GM19238 (cell line): ENCODE results near the gene MED25.
A peak's percentile ranks its signal among the peaks of the same experiment; 100 is the strongest.

ENCODE experiments used
- DNase-seq: peaks from one replicate; pipeline ENCODE4 v3.0.0; 2011; ENCODE audit warnings: low spot score; ENCODE audit not compliant: insufficient read length

Gene MED25

DNA sequence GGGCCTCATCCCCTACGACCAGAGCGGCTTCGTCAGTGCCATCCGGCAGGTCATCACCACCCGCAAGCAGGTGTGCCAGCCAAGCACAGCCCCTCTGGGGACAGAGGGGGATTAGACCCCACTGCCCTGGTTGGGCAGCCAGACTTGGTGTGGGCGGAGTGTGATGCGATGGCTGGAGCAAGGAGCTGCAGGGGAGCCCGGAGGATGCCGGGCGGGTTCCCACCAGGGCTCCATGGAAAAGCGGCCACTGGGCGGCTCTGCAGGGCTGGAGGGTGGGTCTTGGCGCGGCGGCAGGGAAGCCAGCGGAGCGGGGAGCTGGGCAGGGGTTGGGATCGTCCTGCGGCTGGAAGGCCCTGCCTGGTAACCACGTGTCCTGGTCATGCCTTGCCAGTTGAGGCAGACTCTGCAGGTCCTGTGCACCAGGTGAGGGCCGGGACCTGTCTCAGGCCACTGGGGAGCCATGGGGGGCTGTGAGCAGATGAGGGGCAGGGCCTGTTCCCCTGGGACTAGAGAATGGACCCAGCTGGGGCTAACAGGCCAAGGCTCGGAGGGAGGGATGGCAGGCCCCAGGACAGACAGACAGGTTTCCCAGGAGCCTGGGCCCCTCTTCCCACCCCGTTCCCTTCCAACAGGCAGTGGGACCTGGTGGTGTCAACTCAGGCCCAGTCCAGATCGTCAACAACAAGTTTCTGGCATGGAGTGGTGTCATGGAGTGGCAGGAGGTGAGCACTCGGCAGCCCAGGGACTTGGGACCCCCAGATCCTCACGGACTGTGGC is 39.2 kb downstream of the MED25 start:
- no peak for DNase-seq

DNA sequence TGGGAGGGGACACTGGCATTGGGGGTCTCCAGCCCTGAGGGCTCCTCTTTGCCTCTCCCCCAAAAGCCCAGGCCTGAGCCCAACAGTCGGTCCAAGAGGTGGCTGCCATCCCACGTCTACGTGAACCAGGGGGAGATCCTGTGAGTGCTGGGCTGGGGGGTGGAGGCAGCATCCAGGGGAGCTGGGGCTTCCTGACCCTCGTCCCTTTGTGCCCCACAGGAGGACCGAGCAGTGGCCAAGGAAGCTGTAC is 39.7 kb downstream of the MED25 start:
- DNase-seq = no peak

DNA sequence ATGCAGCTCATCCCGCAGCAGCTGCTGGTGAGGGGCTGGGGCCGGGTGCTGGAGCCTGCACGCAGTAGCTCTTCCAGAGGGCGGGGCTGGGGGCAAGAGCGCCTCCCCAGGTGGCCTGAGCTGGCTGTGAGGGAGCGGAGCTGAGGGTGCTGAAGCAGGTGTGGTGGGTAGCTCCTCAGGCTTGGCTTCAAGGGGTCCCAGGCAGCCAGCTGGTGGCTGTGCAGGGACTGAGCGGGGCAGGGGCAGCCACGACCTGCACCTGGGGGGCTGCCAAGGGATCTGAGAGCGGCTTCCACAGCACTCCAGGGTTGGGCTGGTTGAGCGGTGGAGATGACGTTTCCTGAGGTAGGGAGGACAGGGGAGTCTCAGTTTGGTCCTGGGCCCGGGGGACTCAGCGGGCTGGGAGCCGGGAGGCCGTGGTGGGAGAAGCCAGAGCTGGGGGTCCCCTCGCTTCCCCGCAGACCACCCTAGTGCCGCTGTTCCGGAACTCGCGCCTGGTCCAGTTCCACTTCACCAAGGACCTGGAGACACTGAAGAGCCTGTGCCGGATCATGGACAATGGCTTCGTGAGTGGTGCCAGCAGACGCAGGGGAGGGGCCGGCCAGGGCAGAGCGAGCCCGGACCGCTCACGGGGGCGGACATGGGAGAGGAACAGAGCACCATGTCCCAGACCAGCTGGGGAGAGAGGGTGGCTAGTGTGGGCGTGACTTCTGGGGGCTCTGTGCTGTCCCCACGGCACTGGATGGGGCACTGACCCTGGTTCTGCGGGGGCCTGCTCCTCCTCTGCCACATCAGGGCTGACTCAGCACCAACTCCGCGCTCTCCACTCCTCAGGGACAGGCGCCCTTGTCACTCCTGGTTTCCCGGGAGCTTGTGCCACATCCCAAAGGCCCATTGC is 40.2 kb downstream of the MED25 start:
- no peak for DNase-seq

DNA sequence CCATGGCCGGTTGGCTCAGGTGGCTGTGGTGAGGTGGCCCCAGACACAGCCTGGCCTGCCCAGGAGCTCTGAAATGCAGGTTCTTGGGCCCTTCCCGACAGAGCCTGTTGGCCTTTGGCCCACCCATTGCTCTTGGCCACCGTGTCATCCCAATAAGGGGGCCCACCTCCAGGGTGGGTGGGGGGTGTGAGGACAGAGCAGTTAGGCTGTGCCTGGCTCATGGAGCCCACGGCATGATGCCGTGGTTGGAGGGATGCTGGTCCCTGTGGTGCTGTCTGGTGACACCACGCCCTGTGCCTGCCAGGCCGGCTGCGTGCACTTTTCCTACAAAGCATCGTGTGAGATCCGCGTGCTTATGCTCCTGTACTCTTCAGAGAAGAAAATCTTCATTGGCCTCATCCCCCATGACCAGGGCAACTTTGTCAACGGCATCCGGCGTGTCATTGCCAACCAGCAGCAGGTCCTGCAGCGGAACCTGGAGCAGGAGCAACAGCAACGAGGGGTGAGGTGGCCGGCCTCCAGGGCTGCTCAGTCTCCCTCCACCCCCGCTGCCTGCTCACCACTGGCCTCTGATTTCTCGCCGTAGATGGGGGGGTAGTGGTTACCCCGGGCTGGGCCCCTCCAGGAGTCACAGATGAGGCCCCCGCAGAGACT is 41.7 kb downstream of the MED25 start:
- DNase-seq = no peak

GRCh38 chr19:49860336-49861102 is 42.4 kb downstream of the MED25 start:
- DNase-seq = no peak

GRCh38 chr19:49861107-49861506 is 43.0 kb downstream of the MED25 start:
- DNase-seq = no peak

DNA sequence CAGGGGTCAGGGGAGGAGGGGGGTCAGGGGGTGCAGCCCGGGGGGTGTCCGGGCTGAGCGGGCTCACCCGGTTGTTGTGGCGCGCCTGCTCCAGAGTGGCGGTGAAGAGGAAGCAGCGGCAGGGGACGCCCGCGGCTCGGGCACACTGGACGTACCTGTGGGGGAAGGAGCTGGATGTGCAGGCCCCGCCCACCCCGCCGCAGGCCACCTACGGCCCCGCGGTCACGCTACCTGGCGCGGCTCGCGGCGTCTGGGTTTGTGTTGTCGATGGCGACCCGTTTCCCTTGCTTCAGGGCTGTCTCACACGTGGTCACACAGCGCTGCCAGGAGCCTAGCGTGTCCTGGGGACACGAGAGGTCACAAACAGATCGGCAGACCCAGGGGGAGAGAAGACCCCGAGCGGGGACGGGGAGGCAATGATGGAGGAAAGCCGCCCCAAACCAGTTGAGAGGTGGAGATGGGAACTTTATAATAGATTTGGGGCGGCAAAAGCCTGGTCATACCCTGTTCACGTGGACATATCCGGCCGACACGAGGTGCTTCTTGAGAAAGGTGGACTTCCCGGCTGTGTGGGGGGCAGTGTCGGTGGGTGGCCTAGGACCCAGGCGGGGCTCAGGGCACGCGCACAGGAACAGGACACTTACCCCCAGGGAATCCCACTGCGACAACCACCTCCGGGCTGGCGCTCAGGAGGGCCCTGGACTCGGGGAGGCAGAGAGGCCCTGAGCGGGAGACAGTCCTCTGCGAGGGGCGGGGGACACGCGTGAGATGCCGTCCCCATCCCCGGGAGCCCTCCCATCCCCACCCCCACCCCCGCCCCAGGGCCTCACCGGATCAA is 43.7 kb downstream of the MED25 start:
- no peak for DNase-seq

- no peak for DNase-seq
These were observed 44.5 kb downstream of the MED25 start for GRCh38 chr19:49862391-49863253.

DNA sequence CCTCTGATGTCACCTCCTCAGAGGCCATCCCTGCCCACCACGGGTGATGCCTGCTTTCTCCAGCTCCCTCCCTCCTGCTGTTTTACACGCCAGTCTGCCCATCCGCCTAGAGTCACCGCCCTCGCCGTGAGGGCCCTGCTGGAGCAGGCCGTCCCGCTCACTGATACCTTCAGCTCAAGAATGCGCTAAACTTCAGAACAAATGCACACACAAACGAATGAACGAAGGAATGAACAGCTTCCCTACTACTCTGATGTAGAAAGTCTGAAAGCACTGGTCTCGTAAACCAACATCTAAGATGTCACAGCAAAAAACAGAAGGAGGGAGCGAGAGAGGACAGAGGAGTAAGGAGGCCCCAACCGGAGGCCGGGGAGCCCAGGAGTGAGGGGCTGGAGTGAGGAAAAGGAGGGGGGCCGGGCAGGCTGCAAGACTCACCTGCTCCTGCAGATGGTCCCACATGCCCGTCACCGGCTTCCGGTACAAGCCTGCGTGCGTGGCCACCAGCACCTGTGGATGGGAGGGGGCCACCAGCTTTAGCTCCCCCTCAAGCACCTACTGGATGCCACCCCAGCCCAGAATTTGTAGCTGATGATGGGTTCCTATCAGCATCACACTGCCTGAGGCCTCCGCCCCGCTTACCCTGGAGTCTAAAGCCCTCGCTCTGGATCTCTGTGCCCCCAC is 45.3 kb downstream of the MED25 start:
- DNase-seq = no peak

DNA sequence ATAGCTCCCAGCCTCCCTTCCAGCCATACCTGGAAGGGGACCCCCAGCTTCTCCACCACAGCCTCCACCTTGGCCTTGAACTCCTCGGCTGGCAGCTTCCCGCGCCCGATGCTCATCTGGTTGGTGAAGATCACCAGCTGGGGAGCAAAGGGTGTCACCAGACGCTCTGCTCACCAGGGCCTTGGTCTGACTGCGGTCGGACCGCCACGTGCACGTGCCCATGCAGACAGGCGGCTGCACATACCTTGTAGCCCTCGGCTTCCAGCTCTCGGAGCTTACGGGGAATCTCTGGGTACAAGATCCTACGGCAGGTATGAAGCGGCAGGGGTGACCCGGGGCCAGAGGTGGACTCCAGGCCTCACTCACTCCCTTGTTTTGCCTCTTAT is 45.8 kb downstream of the MED25 start:
- DNase-seq = no peak

GRCh38 chr19:49864890-49865289 is 46.8 kb downstream of the MED25 start:
- no peak for DNase-seq

DNA sequence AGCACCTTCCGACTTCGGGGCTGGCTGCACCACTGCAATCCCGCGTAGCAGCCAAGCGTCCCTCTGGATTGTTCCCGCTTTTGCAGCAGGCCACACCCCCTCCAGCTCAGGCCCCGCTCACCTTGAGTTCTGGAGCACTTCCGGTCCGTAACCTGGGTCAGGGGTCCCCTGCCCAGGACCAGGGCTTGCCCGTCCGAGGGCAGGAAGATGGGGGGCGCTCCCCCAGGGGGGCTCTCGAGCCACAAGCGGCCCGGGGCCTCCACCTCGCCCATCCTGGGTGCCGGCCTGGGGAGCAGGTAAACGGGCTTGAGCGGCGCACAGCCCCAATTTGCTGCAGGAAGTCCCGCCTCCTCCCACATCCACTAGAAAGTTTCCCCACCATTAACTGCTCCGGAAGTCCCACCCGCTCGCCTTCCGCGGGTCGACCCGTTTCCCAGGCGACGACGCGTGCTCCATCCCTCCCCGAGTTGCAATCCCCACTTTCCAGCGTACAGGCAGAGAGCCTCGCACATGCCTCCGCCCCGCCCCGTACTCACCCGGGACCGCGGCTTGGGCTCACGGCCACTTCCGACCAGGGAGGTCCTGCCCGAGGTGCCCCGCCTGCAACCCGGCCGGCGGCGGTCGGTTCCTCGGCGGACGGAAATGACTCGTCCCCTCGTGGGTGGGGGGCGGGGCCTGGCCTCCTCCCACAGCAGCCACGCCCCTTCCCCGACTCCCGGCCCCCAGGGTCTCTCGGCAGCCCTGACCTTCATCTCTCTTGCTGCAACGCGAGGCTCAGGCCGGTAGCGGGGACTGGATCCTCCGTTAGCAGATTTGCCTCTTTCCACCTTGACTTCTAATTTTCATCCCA is 49.1 kb downstream of the MED25 start, which contains the start of gene PNKP:
PNKP (minus strand) TSS at position 644 of the 850 bp plus-strand sequence; CDS start at position 272, 372 bp downstream.
- peak; percentile 94 for DNase-seq

GRCh38 chr19:49869009-49869483 is 51.0 kb downstream of the MED25 start:
- DNase-seq = no peak

DNA sequence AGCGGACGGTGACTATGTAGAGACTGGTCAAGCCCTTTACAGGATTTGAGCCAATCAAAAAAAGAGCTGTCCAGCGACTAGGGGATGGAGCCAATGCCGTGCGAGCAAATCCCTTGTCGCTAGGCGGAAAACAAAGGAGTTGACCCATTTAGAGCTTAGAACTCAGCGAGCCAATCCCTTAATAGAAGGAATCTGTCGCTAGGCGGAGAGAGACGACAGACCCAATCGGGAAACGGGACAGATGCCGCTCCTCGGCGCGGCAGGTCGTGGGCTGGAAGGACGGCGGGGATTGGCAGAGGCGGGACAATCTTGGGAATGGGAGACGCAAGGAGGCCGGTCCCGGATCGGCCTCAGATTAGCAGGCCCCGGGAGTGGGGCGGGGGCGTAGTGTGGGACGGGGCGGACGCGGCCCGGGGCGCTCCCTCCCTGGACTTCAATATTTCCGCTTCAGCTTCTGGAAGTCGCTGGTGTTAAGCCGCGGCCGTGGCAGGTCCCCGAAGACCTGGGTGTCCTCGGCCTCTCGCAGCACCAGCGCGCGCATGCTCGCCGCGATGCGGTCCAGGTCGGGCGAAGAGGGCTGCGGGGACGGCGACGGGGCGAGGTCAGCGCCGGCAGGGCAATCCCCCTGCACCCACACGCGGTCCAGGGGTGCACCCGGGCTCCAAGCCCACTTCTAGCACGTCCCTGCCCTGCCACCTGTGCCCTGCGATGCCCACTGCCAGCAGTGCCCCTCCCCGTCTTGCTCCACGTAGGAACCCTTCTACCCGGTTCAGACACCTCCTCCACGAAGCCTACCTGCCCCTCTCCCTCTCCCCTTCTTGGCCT is 51.6 kb downstream of the MED25 start:
- peak; percentile 85 for DNase-seq

DNA sequence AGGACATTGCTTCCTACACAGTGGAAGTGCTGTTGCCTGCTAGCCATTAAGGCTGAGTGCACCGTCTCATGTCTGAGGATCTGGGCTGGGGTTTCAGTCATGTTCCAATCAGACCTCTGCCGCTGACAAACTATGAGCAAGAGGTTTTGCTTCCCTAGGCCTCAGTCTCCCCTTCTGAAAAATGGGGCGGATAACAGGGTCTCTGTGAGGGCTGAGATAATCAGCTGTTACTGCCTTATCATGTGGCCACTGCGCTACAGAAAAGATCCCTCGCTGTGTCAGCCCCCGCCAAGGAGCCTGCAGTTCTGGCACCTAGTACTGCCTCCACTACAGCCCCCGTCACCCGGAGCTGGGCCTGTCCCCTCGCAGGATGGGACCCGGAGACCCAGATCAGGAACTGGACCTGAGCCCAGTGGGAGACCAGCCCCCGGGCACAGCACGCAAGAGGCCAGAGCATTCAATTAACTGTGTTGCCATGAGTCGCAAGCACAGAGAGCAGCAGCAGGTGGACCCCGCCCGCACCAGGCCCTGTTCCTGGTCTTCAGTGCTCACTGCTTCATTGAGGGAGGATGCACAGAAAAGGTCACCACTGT is 52.3 kb downstream of the MED25 start:
- DNase-seq = no peak

DNA sequence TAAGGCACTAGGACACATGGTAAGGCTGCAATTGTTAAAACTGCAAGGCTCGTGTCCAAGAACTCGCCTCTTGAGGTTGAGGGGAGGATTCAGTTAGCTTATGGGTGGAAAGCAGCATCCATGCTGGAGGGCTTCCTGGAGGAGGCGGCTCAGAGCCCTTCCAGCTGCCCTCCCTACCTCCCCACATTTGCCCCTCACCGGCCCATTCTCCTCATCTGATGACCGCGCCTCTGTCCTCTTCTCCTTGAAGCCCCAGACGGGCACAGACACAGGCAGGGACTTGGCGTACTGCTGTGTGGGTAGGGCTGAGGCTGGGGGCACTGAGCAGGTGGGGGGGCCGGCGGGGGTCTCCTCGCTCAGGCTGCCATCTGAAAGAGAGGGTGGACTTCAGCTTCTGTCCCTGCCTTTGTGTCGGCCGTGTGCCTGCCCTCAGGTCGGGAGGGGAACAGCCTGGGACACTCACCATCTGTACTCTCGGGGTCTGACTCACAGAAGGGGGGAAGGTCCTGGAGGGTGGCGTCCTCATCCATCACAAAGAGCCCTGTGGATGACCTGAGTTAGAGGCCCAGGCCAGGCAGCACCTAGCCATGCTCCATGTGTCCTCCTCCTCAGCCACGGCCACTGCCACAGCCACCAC is 53.4 kb downstream of the MED25 start:
- DNase-seq = no peak
